Glutamatergic neuron (in vitro differentiated cells): Measurements from ENCODE around the gene TSPAN3. TPM values are rescaled to one million over a fixed set of nuclear protein-coding genes. Genes with fewer than 3 reads are reported as not detected.

Experiments
- DNase-seq: peaks from one replicate; pipeline ENCODE4 v3.0.0; 2022
- H3K27ac Mint-ChIP-seq: one replicate; pipeline ENCODE4 v1.8.0; 2020; ENCODE audit warnings: mild to moderate bottlenecking, mixed read lengths, inconsistent platforms; ENCODE audit not compliant: unreplicated experiment
- H3K27me3 Mint-ChIP-seq: one replicate; pipeline ENCODE4 v1.8.0; 2020; ENCODE audit warnings: mild to moderate bottlenecking, moderate library complexity, mixed read lengths, inconsistent platforms; ENCODE audit not compliant: unreplicated experiment
- H3K36me3 Mint-ChIP-seq: one replicate; pipeline ENCODE4 v1.8.0; 2020; ENCODE audit warnings: mild to moderate bottlenecking, mixed read lengths, inconsistent platforms; ENCODE audit not compliant: unreplicated experiment
- H3K4me1 Mint-ChIP-seq: one replicate; pipeline ENCODE4 v1.8.0; 2020; ENCODE audit warnings: mild to moderate bottlenecking, low read depth, mixed read lengths, inconsistent platforms; ENCODE audit not compliant: unreplicated experiment
- H3K4me3 Mint-ChIP-seq: one replicate; pipeline ENCODE4 v1.8.0; 2020; ENCODE audit warnings: mild to moderate bottlenecking, mixed read lengths, inconsistent platforms; ENCODE audit not compliant: unreplicated experiment
- H3K9me3 Mint-ChIP-seq: one replicate; pipeline ENCODE4 v1.8.0; 2020; ENCODE audit warnings: mild to moderate bottlenecking, moderate library complexity, mixed read lengths, inconsistent platforms; ENCODE audit not compliant: unreplicated experiment
- CTCF ChIP-seq: fragments of 200-600 bp; sonication (generic); IDR thresholded peaks from one replicate; pipeline ENCODE4 v1.5.0; 2021; ENCODE audit not compliant: partially characterized antibody, unreplicated experiment
- total RNA-seq: library from RNA; stranded (reverse); fragmentation: NEBNext Ultra II Directional; extraction: Animal tissue kit (Norgen Biotek cat#: 25700); gene quantifications from one replicate; pipeline ENCODE4 v1.2.1, GENCODE V29; 2021; ENCODE audit not compliant: unreplicated experiment

Gene TSPAN3
- total RNA-seq, 1 donor from 2014 or later = 190 TPM

GRCh38 chr15:77023576-77024272 lies 47.2 kb downstream of the TSPAN3 start:
- peaks cover 25% of the 10 kb centered on the region for H3K4me1 Mint-ChIP-seq
- TF ChIP-seq CTCF = no peak
- H3K9me3 Mint-ChIP-seq = peaks cover 12% of the 10 kb centered on the region
- peaks cover 11% of the 10 kb centered on the region for H3K27me3 Mint-ChIP-seq
- DNase-seq = no peak
- H3K4me3 Mint-ChIP-seq = no peak overlapping the region
- H3K27ac Mint-ChIP-seq = peak overlapping the region; percentile 12
- H3K36me3 Mint-ChIP-seq = no peaks in the 10 kb centered on the region

GRCh38 chr15:77022646-77023575 lies 48.0 kb downstream of the TSPAN3 start:
- TF ChIP-seq CTCF = no peak
- H3K4me3 Mint-ChIP-seq = no peak overlapping the region

GRCh38 chr15:77021803-77022381 lies 49.0 kb downstream of the TSPAN3 start:
- TF ChIP-seq CTCF = no peak
- Mint-ChIP-seq H3K27ac (peak overlapping the region; percentile 84), H3K9me3 (peaks cover 7% of the 10 kb centered on the region), H3K4me1 (peaks cover 20% of the 10 kb centered on the region), H3K36me3 (no peaks in the 10 kb centered on the region), H3K4me3 (peak overlapping the region; percentile 18), H3K27me3 (peaks cover 9% of the 10 kb centered on the region)
- no peak for DNase-seq

More at GRCh38 chr15:77022646-77023575, 48.0 kb downstream of the TSPAN3 start:
- peaks cover 25% of the 10 kb centered on the region for H3K4me1 Mint-ChIP-seq
- no peak for DNase-seq
- H3K36me3 Mint-ChIP-seq = no peaks in the 10 kb centered on the region
- H3K9me3 Mint-ChIP-seq = peaks cover 11% of the 10 kb centered on the region
- no peak overlapping the region for H3K27ac Mint-ChIP-seq
- peaks cover 10% of the 10 kb centered on the region for H3K27me3 Mint-ChIP-seq

- no peak overlapping the region for H3K4me3 Mint-ChIP-seq
- peaks cover 18% of the 10 kb centered on the region for H3K4me1 Mint-ChIP-seq
- peaks cover 7% of the 10 kb centered on the region for H3K27me3 Mint-ChIP-seq
- H3K27ac Mint-ChIP-seq = no peak overlapping the region
- H3K36me3 Mint-ChIP-seq = no peaks in the 10 kb centered on the region
- TF ChIP-seq CTCF = no peak
- H3K9me3 Mint-ChIP-seq = peaks cover 6% of the 10 kb centered on the region
- no peak for DNase-seq
Observed at GRCh38 chr15:77021088-77021481, 49.8 kb downstream of the TSPAN3 start.
